Ascending aorta (tissue), 2 donors: ENCODE results near the gene SEC23A. TPM values are rescaled to one million over a fixed set of nuclear protein-coding genes. Genes with fewer than 3 reads are reported as not detected.

ENCODE experiments used
- DNase-seq, 2 donors: peaks; one replicate each; pipeline ENCODE4 v3.0.0-alpha.2; 2019; ENCODE audit warnings: low spot score in 2 of 2
- H3K27ac ChIP-seq, 2 donors: fragments of 200-600 bp; sonication (generic); one replicate each; pipeline ENCODE4 v1.5.1; 2016 to 2017; ENCODE audit warnings: mild to moderate bottlenecking in 1 of 2
- H3K27me3 ChIP-seq: fragments of 200-600 bp; sonication (generic); one replicate; pipeline ENCODE4 v1.5.1; 2017
- H3K36me3 ChIP-seq, 2 donors: fragments of 200-600 bp; sonication (generic); one replicate each; pipeline ENCODE4 v1.5.1; 2016
- H3K4me1 ChIP-seq, 2 donors: fragments of 200-600 bp; sonication (generic); one replicate each; pipeline ENCODE4 v1.5.1; 2016 to 2017; ENCODE audit warnings: mild to moderate bottlenecking in 1 of 2
- H3K4me3 ChIP-seq, 2 donors: fragments of 200-600 bp; sonication (generic); one replicate each; pipeline ENCODE4 v1.5.1; 2016 to 2017; ENCODE audit warnings: mild to moderate bottlenecking in 1 of 2
- H3K9me3 ChIP-seq, 2 donors: fragments of 200-600 bp; sonication (generic); one replicate each; pipeline ENCODE4 v1.5.1; 2016
- intact Hi-C: fragments of 100-400 bp; cut with DNase I; formaldehyde crosslinking; loops from one replicate; pipeline ENCODE4 v1.15.1; 2023
- total RNA-seq: library from RNA; depleted of rRNA; stranded (reverse); fragments of >200 nt; gene quantifications from one replicate; pipeline ENCODE4 v1.1.0, GENCODE V29; 2016
- TF ChIP-seq, protein P1 (sequence below), 3 experiments: fragments of 200-600 bp in 2 of 3; fragments of 450-650 bp in 1 of 3; sonication (generic) in 2 of 3; IDR thresholded peaks; one replicate each; pipeline ENCODE4 v1.5.1; 2016 to 2019; ENCODE audit warnings: antibody characterized with exemption in 3 of 3, mild to moderate bottlenecking in 1 of 3, moderate library complexity in 1 of 3

The SEC23A gene
- total RNA-seq, 1 donor from 2014 or later, result 74.8 TPM

DNA sequence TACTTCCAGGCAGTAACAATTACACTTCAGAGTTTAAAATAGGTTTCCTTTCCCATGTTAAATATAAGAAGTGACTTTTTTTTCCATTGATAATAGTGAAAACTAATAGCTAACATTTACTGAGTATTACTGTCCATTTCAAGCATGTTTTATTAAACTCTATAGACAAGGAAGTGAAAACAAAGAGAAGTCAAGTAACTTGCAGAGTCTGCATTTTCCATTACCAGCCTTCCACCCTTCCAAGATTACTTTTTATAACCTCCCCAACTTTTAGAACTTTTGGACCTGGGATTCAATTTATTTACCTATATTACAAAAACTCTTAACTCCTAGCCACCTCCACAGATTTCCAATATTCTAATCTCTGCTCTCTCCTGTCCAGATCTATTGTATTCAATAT is 67.7 kb downstream of the SEC23A start:
- Histone ChIP-seq H3K9me3 (no peaks in the 10 kb centered on the region), H3K36me3 (peaks cover 43 to 96% of the 10 kb centered on the region in 2 donors), H3K4me3 (no peak overlapping the region), H3K4me1 (no peaks in the 10 kb centered on the region), H3K27me3 (no peaks in the 10 kb centered on the region), H3K27ac (no peak overlapping the region)
- intact Hi-C loops, result no loop called here
- DNase-seq, result no peak
- TF ChIP-seq, protein P1, sequence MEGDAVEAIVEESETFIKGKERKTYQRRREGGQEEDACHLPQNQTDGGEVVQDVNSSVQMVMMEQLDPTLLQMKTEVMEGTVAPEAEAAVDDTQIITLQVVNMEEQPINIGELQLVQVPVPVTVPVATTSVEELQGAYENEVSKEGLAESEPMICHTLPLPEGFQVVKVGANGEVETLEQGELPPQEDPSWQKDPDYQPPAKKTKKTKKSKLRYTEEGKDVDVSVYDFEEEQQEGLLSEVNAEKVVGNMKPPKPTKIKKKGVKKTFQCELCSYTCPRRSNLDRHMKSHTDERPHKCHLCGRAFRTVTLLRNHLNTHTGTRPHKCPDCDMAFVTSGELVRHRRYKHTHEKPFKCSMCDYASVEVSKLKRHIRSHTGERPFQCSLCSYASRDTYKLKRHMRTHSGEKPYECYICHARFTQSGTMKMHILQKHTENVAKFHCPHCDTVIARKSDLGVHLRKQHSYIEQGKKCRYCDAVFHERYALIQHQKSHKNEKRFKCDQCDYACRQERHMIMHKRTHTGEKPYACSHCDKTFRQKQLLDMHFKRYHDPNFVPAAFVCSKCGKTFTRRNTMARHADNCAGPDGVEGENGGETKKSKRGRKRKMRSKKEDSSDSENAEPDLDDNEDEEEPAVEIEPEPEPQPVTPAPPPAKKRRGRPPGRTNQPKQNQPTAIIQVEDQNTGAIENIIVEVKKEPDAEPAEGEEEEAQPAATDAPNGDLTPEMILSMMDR (IDR thresholded peaks at IDR 0.05), result no peak

DNA sequence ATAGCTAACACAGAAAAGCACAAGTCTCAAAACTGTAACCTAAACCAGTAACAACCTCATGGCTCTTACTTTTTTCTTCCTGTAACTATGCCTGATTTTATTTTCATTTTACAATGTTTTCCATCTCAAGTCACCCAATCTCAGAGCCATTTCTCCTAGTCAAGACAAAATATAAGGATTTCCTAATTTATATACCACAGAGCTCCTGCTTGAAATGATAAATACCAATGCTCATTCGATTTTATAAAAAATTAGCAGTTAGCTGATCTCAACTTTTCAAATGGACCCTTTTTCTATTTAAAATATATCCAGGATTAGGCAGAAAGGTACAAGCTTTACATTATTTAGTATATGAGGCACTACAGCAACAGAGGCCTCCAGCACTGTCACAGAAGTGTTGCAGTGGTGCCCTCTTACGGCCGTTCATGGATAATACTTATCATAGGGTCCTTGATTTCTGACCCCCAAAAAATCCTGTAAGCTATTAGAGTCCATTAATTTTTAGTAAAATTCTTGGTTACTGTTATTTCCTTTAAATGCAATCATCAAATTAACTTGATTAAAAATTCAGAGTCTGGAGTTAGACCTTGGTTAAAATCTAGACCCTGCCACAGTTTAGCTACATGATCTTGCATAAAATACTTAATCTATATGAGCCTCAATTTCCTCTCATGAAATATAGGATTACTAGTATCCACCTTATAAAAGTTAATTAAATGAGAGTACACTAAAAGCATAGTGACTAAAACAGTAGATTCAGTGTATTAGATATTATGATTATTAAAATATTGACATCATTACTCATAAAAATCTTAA is 68.3 kb downstream of the SEC23A start:
- no peak for DNase-seq
- TF ChIP-seq, protein P1 (IDR thresholded peaks at IDR 0.05), result no peak
- Histone ChIP-seq H3K36me3 (peaks cover 44 to 96% of the 10 kb centered on the region in 2 donors), H3K4me1 (no peaks in the 10 kb centered on the region), H3K27ac (no peak overlapping the region), H3K27me3 (no peaks in the 10 kb centered on the region), H3K9me3 (no peaks in the 10 kb centered on the region), H3K4me3 (no peak overlapping the region)
- intact Hi-C loops, result no loop called here

DNA sequence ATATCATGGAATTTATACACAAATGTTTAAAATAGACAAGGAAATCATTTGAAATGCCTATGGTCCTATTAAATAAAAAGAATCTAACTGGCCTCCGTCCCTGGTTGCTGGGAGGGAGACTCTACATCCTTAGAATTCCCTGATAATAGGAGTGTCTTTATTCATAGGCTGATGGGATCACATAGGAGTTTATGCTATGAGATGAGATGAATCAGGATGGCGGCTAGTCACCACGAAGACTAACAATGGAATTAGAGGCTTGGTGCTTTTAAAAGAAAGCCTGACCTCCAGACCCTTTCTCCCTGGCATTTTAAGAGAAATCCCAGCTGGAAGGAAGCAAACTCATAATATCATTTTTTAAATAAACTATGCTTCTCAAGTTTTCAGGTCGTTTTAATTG is 69.7 kb downstream of the SEC23A start:
- Histone ChIP-seq H3K27me3 (no peaks in the 10 kb centered on the region), H3K36me3 (peaks cover 34 to 86% of the 10 kb centered on the region in 2 donors), H3K27ac (no peak overlapping the region), H3K4me3 (no peak overlapping the region), H3K4me1 (no peaks in the 10 kb centered on the region), H3K9me3 (no peaks in the 10 kb centered on the region)
- intact Hi-C loops, result no loop called here
- no peak for DNase-seq
- TF ChIP-seq, protein P1 (IDR thresholded peaks at IDR 0.05), result no peak

DNA sequence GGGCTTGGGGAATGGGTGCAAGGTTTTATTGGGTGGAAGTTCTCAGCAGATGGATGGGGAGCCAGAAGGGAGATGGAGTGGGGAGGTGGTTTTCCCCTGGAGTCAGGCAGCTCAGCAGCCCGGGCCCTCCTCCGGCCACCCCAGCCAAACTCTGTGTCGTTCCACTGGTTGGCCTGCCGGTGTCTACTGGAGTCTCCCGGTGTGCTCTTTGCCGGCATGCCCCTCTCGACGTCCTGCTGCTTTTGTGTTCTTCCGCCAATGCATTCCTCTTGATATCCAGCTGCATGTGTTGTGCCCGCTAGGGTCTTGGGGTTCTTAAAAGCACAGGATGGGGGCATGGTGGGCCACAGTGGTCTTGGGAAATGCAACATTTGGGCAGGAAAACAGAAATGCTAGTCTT is 72.8 kb downstream of the SEC23A start:
- H3K9me3 ChIP-seq, result no peaks in the 10 kb centered on the region
- H3K36me3 ChIP-seq, result peaks cover 20 to 54% of the 10 kb centered on the region in 2 donors
- no peaks in the 10 kb centered on the region for H3K27me3 ChIP-seq
- intact Hi-C loops, result no loop called here
- TF ChIP-seq, protein P1 (IDR thresholded peaks at IDR 0.05), result no peak
- H3K4me3 ChIP-seq, result no peak overlapping the region
- H3K27ac ChIP-seq, result no peak overlapping the region
- no peaks in the 10 kb centered on the region for H3K4me1 ChIP-seq
- no peak for DNase-seq

DNA sequence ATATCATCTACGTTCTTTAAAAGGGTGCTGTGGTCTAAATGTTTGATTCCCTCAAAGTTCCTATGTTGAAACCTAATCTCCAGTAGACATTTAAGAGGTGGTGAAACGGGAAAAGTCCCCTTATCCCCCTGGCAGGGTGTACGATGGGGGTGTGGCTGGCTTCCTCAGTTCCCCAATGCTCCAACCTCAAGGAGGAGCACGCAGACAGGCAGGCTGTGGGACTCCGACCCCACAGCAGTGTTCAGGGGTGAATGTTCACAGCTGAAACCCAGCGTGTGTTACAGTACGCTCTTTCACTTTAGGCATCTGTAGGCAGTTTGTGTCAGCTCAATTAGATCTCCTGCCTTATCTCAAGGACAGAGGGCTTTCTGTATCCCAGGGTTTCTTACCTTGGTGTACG is 73.2 kb downstream of the SEC23A start:
- TF ChIP-seq, protein P1 (IDR thresholded peaks at IDR 0.05), result no peak
- intact Hi-C loops, result no loop called here
- no peak overlapping the region for H3K4me3 ChIP-seq
- H3K36me3 ChIP-seq, result peaks cover 20 to 51% of the 10 kb centered on the region in 2 donors
- no peaks in the 10 kb centered on the region for H3K4me1 ChIP-seq
- no peaks in the 10 kb centered on the region for H3K9me3 ChIP-seq
- DNase-seq, result no peak
- no peak overlapping the region for H3K27ac ChIP-seq
- H3K27me3 ChIP-seq, result no peaks in the 10 kb centered on the region
